BJ (cell line): ENCODE measurements around the gene PRICKLE2. TPM values are rescaled to one million over a fixed set of nuclear protein-coding genes. Genes with fewer than 3 reads are reported as not detected.

ENCODE experiments used
- CTCF ChIA-PET: fragments of 350-600 bp; formaldehyde crosslinking; extraction: SDS; loops from one replicate; lab custom pipeline; 2021; ENCODE audit warnings: antibody characterized with exemption, inconsistent platforms; lab: Yijun Ruan, JAX
- POLR2A ChIA-PET: fragments of 300-600 bp; sonication (Branson Sonifier 250); formaldehyde crosslinking; extraction: SDS; loops from one replicate; lab custom pipeline; 2021; ENCODE audit warnings: antibody characterized with exemption; lab: Charles Lee
- DNase-seq: peaks from one replicate; pipeline ENCODE4 v3.0.0-alpha.2; 2011; ENCODE audit warnings: low read depth
- H3K27me3 ChIP-seq: 2 replicates; pipeline ENCODE4 v1.6.0; 2011; ENCODE audit warnings: low read length; ENCODE audit not compliant: control insufficient read depth, insufficient read depth
- H3K36me3 ChIP-seq: 2 replicates; pipeline ENCODE4 v1.5.1; 2011; ENCODE audit warnings: low read length; ENCODE audit not compliant: control insufficient read depth, insufficient read depth
- H3K4me3 ChIP-seq: 2 replicates; pipeline ENCODE4 v1.5.1; 2011; ENCODE audit warnings: low read depth, mild to moderate bottlenecking, control low read depth, low read length
- polyA plus RNA-seq: library from polyadenylated mRNA; depleted of rRNA; stranded (reverse); fragments of >200 nt; gene quantifications from 2 replicates; pipeline ENCODE4 v1.2.3, GENCODE V29; 2011
- TF ChIP-seq, protein P1 (sequence below): IDR thresholded peaks from 2 replicates; pipeline ENCODE4 v1.5.1; 2011; ENCODE audit warnings: low read depth, mild to moderate bottlenecking, control low read depth, inconsistent platforms, low read length, moderate library complexity; ENCODE audit not compliant: insufficient read depth

PRICKLE2 gene
- polyA plus RNA-seq, 1 experiment, result 3.5 TPM

DNA sequence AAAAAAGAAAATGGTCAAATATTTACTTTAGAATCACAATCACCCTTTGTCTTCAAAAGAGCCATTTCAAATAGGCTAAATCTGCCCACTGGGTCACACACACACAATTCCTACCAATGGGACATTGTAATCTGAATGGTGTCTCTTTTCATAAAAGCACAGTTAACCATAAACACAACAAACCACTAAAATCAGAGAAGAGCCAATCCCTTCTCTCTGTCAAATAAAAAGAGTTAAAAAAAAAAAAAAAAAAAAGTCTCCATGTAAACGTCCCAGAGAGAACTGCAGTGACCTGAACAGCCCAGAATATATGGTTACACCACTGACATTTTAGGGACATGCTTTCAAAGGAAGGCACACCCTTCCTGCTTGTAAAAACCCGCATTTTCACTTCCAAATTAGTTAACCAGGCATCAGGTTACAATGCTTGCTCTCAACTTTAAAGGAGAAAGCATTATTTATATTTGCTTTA, 63.7 kb downstream of the PRICKLE2 start:
- ChIA-PET CTCF (interaction anchor here (1.1 to 1.4 kb wide), 2 partner anchors 11 to 33 kb away, joined by 3 read pairs; no protein-coding TSS in a partner anchor), POLR2A (no interaction called here)
- no peak for DNase-seq
- Histone ChIP-seq H3K4me3 (no peak overlapping the region), H3K36me3 (peaks cover 10% of the 10 kb centered on the region), H3K27me3 (no peaks in the 10 kb centered on the region)
- TF ChIP-seq, protein P1, sequence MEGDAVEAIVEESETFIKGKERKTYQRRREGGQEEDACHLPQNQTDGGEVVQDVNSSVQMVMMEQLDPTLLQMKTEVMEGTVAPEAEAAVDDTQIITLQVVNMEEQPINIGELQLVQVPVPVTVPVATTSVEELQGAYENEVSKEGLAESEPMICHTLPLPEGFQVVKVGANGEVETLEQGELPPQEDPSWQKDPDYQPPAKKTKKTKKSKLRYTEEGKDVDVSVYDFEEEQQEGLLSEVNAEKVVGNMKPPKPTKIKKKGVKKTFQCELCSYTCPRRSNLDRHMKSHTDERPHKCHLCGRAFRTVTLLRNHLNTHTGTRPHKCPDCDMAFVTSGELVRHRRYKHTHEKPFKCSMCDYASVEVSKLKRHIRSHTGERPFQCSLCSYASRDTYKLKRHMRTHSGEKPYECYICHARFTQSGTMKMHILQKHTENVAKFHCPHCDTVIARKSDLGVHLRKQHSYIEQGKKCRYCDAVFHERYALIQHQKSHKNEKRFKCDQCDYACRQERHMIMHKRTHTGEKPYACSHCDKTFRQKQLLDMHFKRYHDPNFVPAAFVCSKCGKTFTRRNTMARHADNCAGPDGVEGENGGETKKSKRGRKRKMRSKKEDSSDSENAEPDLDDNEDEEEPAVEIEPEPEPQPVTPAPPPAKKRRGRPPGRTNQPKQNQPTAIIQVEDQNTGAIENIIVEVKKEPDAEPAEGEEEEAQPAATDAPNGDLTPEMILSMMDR, result no peak

DNA sequence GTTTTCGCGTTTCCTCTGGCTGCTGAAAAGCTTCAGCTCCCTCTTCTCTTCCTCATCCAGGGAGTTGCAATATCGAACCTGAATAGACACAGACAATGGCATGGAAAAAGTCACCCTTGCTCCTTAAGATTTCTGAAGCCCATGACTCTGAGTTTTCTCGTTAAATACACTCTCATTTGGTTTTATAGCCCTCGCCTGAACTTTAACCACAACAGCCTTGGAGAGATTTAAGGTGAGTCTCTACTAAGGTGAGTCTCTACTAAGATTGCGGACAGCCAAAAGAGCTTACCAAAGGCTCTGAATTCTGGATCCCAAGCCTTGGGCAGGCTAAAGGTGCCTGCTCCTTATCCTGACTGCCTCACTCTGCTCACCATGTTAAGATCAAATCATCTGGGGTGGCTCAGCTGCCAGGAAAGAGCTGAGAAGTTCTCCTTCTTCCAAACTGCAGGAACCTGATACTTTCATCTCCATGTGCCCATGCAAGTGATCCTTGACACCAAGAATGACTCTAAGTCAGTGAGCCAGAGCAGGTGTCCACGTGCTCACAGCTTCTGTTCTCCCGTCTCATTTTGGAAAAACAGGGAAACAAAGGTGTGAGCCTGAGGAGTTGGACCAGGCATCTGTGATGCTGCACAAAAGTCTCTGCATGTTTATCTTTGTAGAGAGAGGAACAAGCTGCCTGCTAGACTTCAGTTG, 65.1 kb downstream of the PRICKLE2 start:
- CTCF ChIA-PET, result interaction anchor here (1.3 kb wide), 1 partner anchor 324 kb away, joined by 3 read pairs; no protein-coding TSS in a partner anchor
- no peak for DNase-seq
- TF ChIP-seq, protein P1, result no peak
- POLR2A ChIA-PET, result no interaction called here
- Histone ChIP-seq H3K27me3 (no peaks in the 10 kb centered on the region), H3K4me3 (no peak overlapping the region), H3K36me3 (peaks cover 11% of the 10 kb centered on the region)

DNA sequence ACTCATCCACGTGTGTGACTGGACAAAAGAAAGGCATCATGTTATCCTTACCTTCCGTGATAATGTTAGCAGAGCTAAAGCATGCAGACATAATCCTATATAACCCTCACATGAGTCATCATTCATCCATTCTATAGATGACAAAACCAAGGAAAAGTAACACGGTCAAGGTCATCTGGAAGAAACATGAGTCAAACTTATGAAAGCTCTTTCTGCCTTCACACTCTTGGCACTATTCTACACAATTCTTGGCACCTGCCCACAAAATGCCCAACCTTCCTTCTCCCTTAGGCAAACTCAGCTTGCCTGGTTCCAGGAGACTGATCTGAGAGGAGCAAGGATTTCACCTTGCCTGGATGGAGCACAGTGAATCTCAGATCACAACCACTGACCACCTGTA, 66.9 kb downstream of the PRICKLE2 start:
- peaks cover 11% of the 10 kb centered on the region for H3K36me3 ChIP-seq
- CTCF ChIA-PET, result no interaction called here
- POLR2A ChIA-PET, result no interaction called here
- H3K4me3 ChIP-seq, result no peak overlapping the region
- TF ChIP-seq, protein P1, result no peak
- H3K27me3 ChIP-seq, result no peaks in the 10 kb centered on the region
- no peak for DNase-seq

DNA sequence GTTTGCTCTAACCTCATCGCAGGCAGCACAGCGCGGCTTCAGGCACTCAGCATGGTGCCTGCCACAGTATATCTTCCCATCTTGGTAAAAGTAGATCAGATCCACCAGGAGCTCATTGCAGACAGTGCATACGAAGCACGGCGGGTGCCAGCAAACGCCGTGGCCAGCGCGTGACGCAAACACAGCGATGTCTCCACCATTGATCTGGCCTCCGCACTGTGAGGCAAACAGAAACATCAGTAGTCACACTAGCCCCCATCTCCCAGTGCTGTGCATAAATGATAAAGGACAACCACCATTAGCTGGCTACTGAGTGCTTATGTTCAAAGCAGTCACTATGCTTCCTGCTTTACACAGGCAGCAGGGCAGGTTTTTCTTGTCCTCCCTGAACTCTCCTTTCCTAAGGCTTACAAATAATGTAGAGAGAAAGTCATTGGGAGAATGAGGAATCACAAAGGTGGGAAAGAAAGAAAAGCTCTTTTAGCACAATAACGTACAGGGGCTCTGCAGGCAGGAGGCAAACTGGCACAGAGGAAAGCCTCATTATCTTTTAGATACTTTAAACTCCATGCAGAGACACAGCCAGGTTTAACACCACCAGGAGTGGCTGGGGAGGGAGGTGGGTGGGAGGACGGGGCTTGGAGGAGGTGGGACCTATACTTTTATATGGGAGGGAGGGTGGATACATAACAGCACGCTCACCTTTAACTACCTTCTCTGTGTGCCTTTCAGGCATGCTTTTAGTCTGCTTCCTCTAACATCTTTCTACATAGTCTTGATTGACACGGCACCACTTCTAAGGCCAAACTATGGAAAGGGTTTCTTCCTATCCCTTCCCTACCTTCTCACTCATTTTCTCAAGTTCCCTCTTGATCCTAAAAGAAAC, 67.9 kb downstream of the PRICKLE2 start:
- peaks cover 14% of the 10 kb centered on the region for H3K36me3 ChIP-seq
- DNase-seq, result no peak
- no peaks in the 10 kb centered on the region for H3K27me3 ChIP-seq
- no peak overlapping the region for H3K4me3 ChIP-seq
- CTCF ChIA-PET, result no interaction called here
- POLR2A ChIA-PET, result no interaction called here
- TF ChIP-seq, protein P1, result no peak

DNA sequence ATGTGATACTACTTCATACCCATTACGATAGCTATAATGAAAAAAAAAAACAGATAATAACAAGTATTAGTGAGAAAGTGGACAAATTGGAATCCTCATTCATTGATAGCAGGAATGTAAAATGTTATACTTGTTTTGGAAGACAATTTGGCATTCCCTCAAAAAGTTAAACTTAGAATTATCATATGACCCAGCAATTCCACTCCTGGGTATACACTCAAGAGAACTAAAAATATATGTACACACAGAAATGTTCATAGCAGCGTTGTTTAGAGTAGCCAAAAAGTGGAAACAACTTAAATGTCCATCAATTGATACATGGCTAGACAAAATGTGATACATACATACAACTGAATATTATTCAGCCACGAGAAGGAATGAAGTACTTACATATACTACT, 69.9 kb downstream of the PRICKLE2 start:
- TF ChIP-seq, protein P1, result no peak
- ChIA-PET CTCF (no interaction called here), POLR2A (no interaction called here)
- Histone ChIP-seq H3K4me3 (no peak overlapping the region), H3K27me3 (no peaks in the 10 kb centered on the region), H3K36me3 (peaks cover 15% of the 10 kb centered on the region)
- DNase-seq, result no peak
